Measurements from ENCODE around the gene NISCH.
A peak's percentile ranks its signal among the peaks of the same experiment; 100 is the strongest.

Gene NISCH

GRCh38 chr3:52455283-52456168, at the start of gene NISCH:
Gene NISCH (plus strand): TSS chr3:52455604. CDS start chr3:52455642, 38 bp downstream.
- DNase-seq: peak; percentile 66

- DNase-seq: no peak
Observed at GRCh38 chr3:52406231-52406661, 49.2 kb upstream of the NISCH start.

- no peak for DNase-seq
Observed at GRCh38 chr3:52406791-52407510, 48.5 kb upstream of the NISCH start.

- DNase-seq: no peak
Observed at GRCh38 chr3:52407779-52408178, 47.6 kb upstream of the NISCH start.

GRCh38 chr3:52408466-52408865, 46.9 kb upstream of the NISCH start:
- DNase-seq: no peak

- DNase-seq: no peak
Observed at GRCh38 chr3:52415800-52416199, 39.6 kb upstream of the NISCH start.

GRCh38 chr3:52420388-52420787, 35.0 kb upstream of the NISCH start:
- no peak for DNase-seq

GRCh38 chr3:52422669-52423068, 32.7 kb upstream of the NISCH start:
- DNase-seq: no peak

- no peak for DNase-seq
Observed at GRCh38 chr3:52423173-52423572, 32.2 kb upstream of the NISCH start.

- peak; percentile 31 for DNase-seq
Observed at GRCh38 chr3:52428151-52429005, 27.0 kb upstream of the NISCH start.

- DNase-seq: no peak
Observed at GRCh38 chr3:52429031-52429430, 26.4 kb upstream of the NISCH start.

- DNase-seq: no peak
Observed at GRCh38 chr3:52429779-52430415, 25.5 kb upstream of the NISCH start.

GRCh38 chr3:52430416-52430810, 25.0 kb upstream of the NISCH start:
- DNase-seq: no peak

GRCh38 chr3:52431459-52432223, 23.8 kb upstream of the NISCH start:
- no peak for DNase-seq

- no peak for DNase-seq
Observed at GRCh38 chr3:52432225-52432624, 23.2 kb upstream of the NISCH start.

GRCh38 chr3:52432691-52433141, 22.7 kb upstream of the NISCH start:
- DNase-seq: no peak

- no peak for DNase-seq
Observed at GRCh38 chr3:52433328-52433995, 21.9 kb upstream of the NISCH start.

- DNase-seq: no peak
Observed at GRCh38 chr3:52433996-52434479, 21.4 kb upstream of the NISCH start.

GRCh38 chr3:52434491-52435115, 20.8 kb upstream of the NISCH start:
- DNase-seq: no peak

Measured in NCI-H1436 (cell line).